Vagina (tissue), 2 donors: ENCODE data around the gene ALG12. TPM values are rescaled to one million over a fixed set of nuclear protein-coding genes. Genes with fewer than 3 reads are reported as not detected.

Experiments
- DNase-seq, 2 donors: peaks; one replicate each; pipeline ENCODE4 v3.0.0-alpha.2; 2017; ENCODE audit errors: extremely low spot score in 2 of 2
- H3K27ac ChIP-seq: fragments of 200-600 bp; sonication (generic); one replicate; pipeline ENCODE4 v1.5.1; 2019
- H3K27me3 ChIP-seq: fragments of 200-600 bp; sonication (generic); one replicate; pipeline ENCODE4 v1.5.1; 2019
- H3K36me3 ChIP-seq, 2 donors: fragments of 200-600 bp; sonication (generic); one replicate each; pipeline ENCODE4 v1.5.1; 2017 to 2019
- H3K4me1 ChIP-seq: fragments of 200-600 bp; sonication (generic); one replicate; pipeline ENCODE4 v1.5.1; 2019
- H3K4me3 ChIP-seq, 2 donors: fragments of 200-600 bp; sonication (generic); 1 replicate in 1 of 2; 2 replicates in 1 of 2; pipeline ENCODE4 v1.5.1; 2016 to 2019
- H3K9me3 ChIP-seq: fragments of 200-600 bp; sonication (generic); one replicate; pipeline ENCODE4 v1.5.1; 2019
- CTCF ChIP-seq, 3 experiments: fragments of 450-650 bp in 2 of 3; fragments of 200-600 bp in 1 of 3; sonication (generic) in 1 of 3; IDR thresholded peaks; one replicate each; pipeline ENCODE4 v1.5.1; 2017 to 2019; ENCODE audit warnings: antibody characterized with exemption in 3 of 3, mild to moderate bottlenecking in 2 of 3, moderate library complexity in 2 of 3
- POLR2A ChIP-seq, 2 donors: fragments of 450-650 bp; IDR thresholded peaks; one replicate each; pipeline ENCODE4 v1.6.1; 2017; ENCODE audit warnings: antibody characterized with exemption in 2 of 2, mild to moderate bottlenecking in 2 of 2, moderate library complexity in 2 of 2
- POLR2AphosphoS5 ChIP-seq, 2 donors: sonication (generic); formaldehyde crosslinking; IDR thresholded peaks; one replicate each; pipeline ENCODE4 v1.9.0; 2017; ENCODE audit warnings: antibody characterized with exemption in 2 of 2, mild to moderate bottlenecking in 2 of 2, low read depth in 1 of 2; ENCODE audit not compliant: insufficient read depth in 1 of 2
- intact Hi-C: fragments of 100-400 bp; cut with DNase I; formaldehyde crosslinking; loops from one replicate; pipeline ENCODE4 v1.15.1; 2023
- total RNA-seq: library from RNA; depleted of rRNA; stranded (reverse); fragments of >200 nt; gene quantifications from one replicate; pipeline ENCODE4 v1.2.3, GENCODE V29; 2016

Gene ALG12
- total RNA-seq, 1 donor from 2014 or later: 21.4 TPM

- no peak for TF ChIP-seq POLR2A (IDR thresholded peaks at IDR 0.05)
- TF ChIP-seq CTCF (IDR thresholded peaks at IDR 0.05): no peak
- TF ChIP-seq POLR2AphosphoS5 (IDR thresholded peaks at IDR 0.05; ENCODE audit: insufficient read depth in 1 of 2, low read depth in 1 of 2): no peak
- Histone ChIP-seq H3K4me1 (no peaks in the 10 kb centered on the region), H3K27ac (no peak overlapping the region), H3K27me3 (no peaks in the 10 kb centered on the region), H3K36me3 (peaks cover 0 to 14% of the 10 kb centered on the region in 2 donors), H3K9me3 (no peaks in the 10 kb centered on the region), H3K4me3 (no peak overlapping the region)
- DNase-seq: no peak
- intact Hi-C loops: no loop called here
Observed at GRCh38 chr22:49897015-49897684, 21.1 kb downstream of the ALG12 start.

GRCh38 chr22:49896201-49896600 lies 22.0 kb downstream of the ALG12 start:
- Histone ChIP-seq H3K27me3 (no peaks in the 10 kb centered on the region), H3K4me3 (no peak overlapping the region), H3K36me3 (peaks cover 0 to 5% of the 10 kb centered on the region in 2 donors), H3K4me1 (no peaks in the 10 kb centered on the region), H3K9me3 (no peaks in the 10 kb centered on the region), H3K27ac (no peak overlapping the region)
- DNase-seq: no peak
- TF ChIP-seq POLR2A (IDR thresholded peaks at IDR 0.05) (no peak), POLR2AphosphoS5 (IDR thresholded peaks at IDR 0.05; ENCODE audit: insufficient read depth in 1 of 2, low read depth in 1 of 2) (no peak), CTCF (IDR thresholded peaks at IDR 0.05) (no peak)
- intact Hi-C loops: no loop called here

GRCh38 chr22:49894322-49895054 lies 23.8 kb downstream of the ALG12 start:
- intact Hi-C loops: no loop called here
- no peak for DNase-seq
- Histone ChIP-seq H3K36me3 (no peaks in the 10 kb centered on the region), H3K4me3 (no peak overlapping the region), H3K27ac (no peak overlapping the region), H3K27me3 (no peaks in the 10 kb centered on the region), H3K4me1 (no peaks in the 10 kb centered on the region), H3K9me3 (no peaks in the 10 kb centered on the region)
- TF ChIP-seq POLR2A (IDR thresholded peaks at IDR 0.05) (no peak), POLR2AphosphoS5 (IDR thresholded peaks at IDR 0.05; ENCODE audit: insufficient read depth in 1 of 2, low read depth in 1 of 2) (no peak), CTCF (IDR thresholded peaks at IDR 0.05) (no peak)

GRCh38 chr22:49893025-49893424 lies 25.2 kb downstream of the ALG12 start:
- H3K9me3 ChIP-seq: no peaks in the 10 kb centered on the region
- TF ChIP-seq POLR2A (IDR thresholded peaks at IDR 0.05) (no peak), CTCF (IDR thresholded peaks at IDR 0.05) (no peak), POLR2AphosphoS5 (IDR thresholded peaks at IDR 0.05; ENCODE audit: insufficient read depth in 1 of 2, low read depth in 1 of 2) (no peak)
- no peaks in the 10 kb centered on the region for H3K4me1 ChIP-seq
- no peaks in the 10 kb centered on the region for H3K27me3 ChIP-seq
- H3K36me3 ChIP-seq: peaks cover 0 to 4% of the 10 kb centered on the region in 2 donors
- H3K27ac ChIP-seq: no peak overlapping the region
- intact Hi-C loops: no loop called here
- no peak for DNase-seq
- no peak overlapping the region for H3K4me3 ChIP-seq
